GM19240 (cell line): Measurements from ENCODE around the gene HES4.
"Not testable (repeated sequence)": the region's sequence is repeated elsewhere in the genome, so short reads cannot be mapped to it uniquely, and the experiment has no call there.

Experiments
- DNase-seq: peaks from one replicate; pipeline ENCODE4 v3.0.0; 2011; ENCODE audit warnings: low spot score; ENCODE audit not compliant: insufficient read length

Gene HES4

GRCh38 chr1:998995-999724 is 737 bp downstream of the HES4 start:
- no peak for DNase-seq

GRCh38 chr1:998745-998994 is 1.2 kb downstream of the HES4 start:
- no peak for DNase-seq

GRCh38 chr1:997993-998744 is 1.7 kb downstream of the HES4 start:
- DNase-seq, result no peak

GRCh38 chr1:997713-997992 is 2.2 kb downstream of the HES4 start:
- no peak for DNase-seq

GRCh38 chr1:996851-997712 is 2.8 kb downstream of the HES4 start:
- no peak for DNase-seq

- DNase-seq, result no peak
Observed at GRCh38 chr1:995665-996633, 3.9 kb downstream of the HES4 start.

- DNase-seq, result not testable (repeated sequence)
Observed at GRCh38 chr1:994546-994945, 5.4 kb downstream of the HES4 start.

GRCh38 chr1:993379-993995 is 6.4 kb downstream of the HES4 start:
- DNase-seq, result no peak

DNA sequence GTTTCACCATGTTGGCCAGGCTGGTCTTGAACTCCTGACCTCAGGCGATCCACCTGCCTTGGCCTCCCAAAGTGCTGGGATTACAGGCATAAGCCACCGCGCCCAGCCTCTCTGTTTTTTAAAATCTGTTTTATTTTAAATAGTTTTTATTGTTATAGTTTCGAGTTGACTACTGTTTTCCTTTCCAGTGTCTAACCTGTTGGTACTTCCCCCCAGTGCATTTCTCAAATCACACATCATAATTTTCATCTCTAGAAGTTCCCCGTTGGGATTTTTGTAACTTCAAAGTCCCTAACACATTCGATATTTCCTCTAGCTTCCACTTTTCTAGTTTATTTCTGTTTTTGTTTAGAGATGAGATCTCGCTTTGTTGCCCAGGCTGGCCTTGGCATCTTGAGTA is 7.5 kb downstream of the HES4 start:
- DNase-seq, result no peak

- DNase-seq, result no peak
Observed at GRCh38 chr1:991895-992294, 8.0 kb downstream of the HES4 start.

DNA sequence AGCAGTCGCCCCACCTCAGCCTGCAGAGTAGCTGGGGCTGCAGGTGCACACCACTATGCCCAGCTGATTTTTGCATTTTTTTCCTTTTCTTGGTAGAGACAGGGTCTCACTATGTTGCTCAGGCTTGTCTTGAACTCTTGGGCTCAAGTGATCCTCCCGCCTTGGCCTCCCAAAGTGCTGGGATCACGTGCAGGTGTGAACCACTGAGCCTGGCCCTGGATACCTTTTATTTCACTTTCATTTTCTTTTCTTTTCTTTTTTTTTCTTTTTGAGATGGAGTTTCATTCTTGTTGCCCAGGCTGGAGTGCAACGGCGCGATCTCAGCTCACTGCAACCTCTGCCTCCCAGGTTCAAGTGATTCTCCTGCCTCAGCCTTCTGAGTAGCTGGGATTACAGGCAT is 8.6 kb downstream of the HES4 start:
- DNase-seq, result not testable (repeated sequence)

- not testable (repeated sequence) for DNase-seq
Observed at GRCh38 chr1:988061-988460, 11.8 kb downstream of the HES4 start.

DNA sequence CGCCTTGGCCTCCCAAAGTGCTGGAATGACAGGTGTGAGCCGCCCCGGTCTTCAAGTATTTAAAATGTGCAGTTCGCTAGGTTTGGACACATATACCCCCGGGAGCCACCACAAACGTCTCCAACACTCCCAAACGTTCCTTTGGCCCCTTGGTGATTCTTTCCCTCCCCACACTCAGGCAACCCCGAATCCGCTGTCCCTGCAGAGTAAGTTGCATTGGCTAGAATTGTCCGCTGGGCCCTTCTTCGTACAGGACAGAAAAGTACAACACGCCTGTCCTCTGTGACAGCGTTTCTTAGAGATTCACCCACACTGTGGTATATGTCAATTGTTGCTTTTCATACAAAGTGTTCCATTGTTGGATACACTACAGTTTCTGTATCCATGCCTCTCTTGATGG is 14.8 kb downstream of the HES4 start:
- no peak for DNase-seq

GRCh38 chr1:984476-984814 is 15.5 kb downstream of the HES4 start:
- DNase-seq, result no peak

GRCh38 chr1:983798-984475 is 16.0 kb downstream of the HES4 start:
- peak; percentile 81 for DNase-seq

- DNase-seq, result no peak
Observed at GRCh38 chr1:982765-983436, 17.0 kb downstream of the HES4 start.

- DNase-seq, result no peak
Observed at GRCh38 chr1:981955-982558, 17.8 kb downstream of the HES4 start, which contains the start of gene PERM1. Gene PERM1 (minus strand): TSS chr1:982093. CDS start chr1:981029, 1,064 bp downstream.

GRCh38 chr1:981491-981954 is 18.4 kb downstream of the HES4 start:
- DNase-seq, result no peak
